Ectodermal cell (in vitro differentiated cells): ENCODE data around the gene MS4A4A.
"Not testable (repeated sequence)": the region's sequence is repeated elsewhere in the genome, so short reads cannot be mapped to it uniquely, and the experiment has no call there.

Experiments
- H3K27ac ChIP-seq: 2 replicates; pipeline ENCODE4 v1.7.0; 2013; ENCODE audit warnings: mild to moderate bottlenecking, low read depth, low read length; ENCODE audit not compliant: insufficient read depth, poor library complexity, severe bottlenecking
- H3K27me3 ChIP-seq: 2 replicates; pipeline ENCODE4 v1.7.0; 2013; ENCODE audit warnings: mild to moderate bottlenecking, low read length; ENCODE audit not compliant: insufficient read depth, control insufficient read depth, poor library complexity, severe bottlenecking
- H3K36me3 ChIP-seq: one replicate; pipeline ENCODE4 v1.7.0; 2013; ENCODE audit warnings: low read length; ENCODE audit not compliant: control insufficient read depth, insufficient read depth
- H3K4me1 ChIP-seq: one replicate; pipeline ENCODE4 v1.7.0; 2013; ENCODE audit warnings: low read length; ENCODE audit not compliant: control insufficient read depth, insufficient read depth
- H3K4me3 ChIP-seq: 2 replicates; pipeline ENCODE4 v1.7.0; 2013; ENCODE audit warnings: low read depth, low read length, control low read depth; ENCODE audit not compliant: insufficient read depth
- H3K9me3 ChIP-seq: 2 replicates; pipeline ENCODE4 v1.7.0; 2013; ENCODE audit warnings: mild to moderate bottlenecking, low read length, moderate library complexity; ENCODE audit not compliant: control insufficient read depth
- WGBS, 2 experiments: methylation state at CpG; one replicate each; pipeline ENCODE4 v1.1.7; 2013; ENCODE audit warnings: missing lambda C conversion rate in 2 of 2; 5-methylcytosine and 5-hydroxymethylcytosine counted together

MS4A4A gene

GRCh38 chr11:60261014-60261413, 19.5 kb upstream of the MS4A4A start:
- H3K27me3 ChIP-seq, result no peaks in the 10 kb centered on the region
- H3K4me1 ChIP-seq, result no peaks in the 10 kb centered on the region
- H3K36me3 ChIP-seq, result no peaks in the 10 kb centered on the region
- H3K9me3 ChIP-seq, result no peaks in the 10 kb centered on the region
- H3K4me3 ChIP-seq, result no peak overlapping the region
- H3K27ac ChIP-seq, result no peak overlapping the region
- WGBS, 2 experiments, result 92 to 94% methylated on average over 4 of the region's 4 CpGs

DNA sequence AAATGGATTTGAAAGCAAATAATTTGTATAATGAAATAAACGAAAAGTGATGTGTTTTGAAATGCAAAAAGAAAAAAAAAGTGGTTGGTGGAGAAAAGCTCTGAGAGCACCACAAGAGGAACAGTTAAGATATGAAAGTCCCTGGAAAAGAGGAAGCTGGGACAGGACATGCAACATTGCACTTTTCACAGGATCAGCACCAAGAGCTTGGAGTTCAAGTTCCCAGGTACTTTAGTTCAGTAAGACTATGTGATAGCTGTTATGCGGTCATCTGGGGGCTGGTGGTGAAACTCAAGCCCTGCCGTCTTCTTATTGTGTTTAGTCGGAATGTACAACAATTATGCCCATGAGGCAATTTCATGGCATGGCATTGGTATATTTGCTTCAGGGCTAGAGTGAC, 17.1 kb upstream of the MS4A4A start:
- no peaks in the 10 kb centered on the region for H3K4me1 ChIP-seq
- no peaks in the 10 kb centered on the region for H3K36me3 ChIP-seq
- H3K27me3 ChIP-seq, result no peaks in the 10 kb centered on the region
- H3K27ac ChIP-seq, result no peak overlapping the region
- H3K9me3 ChIP-seq, result no peaks in the 10 kb centered on the region
- 92 to 94% methylated on average over 4 of the region's 4 CpGs for WGBS, 2 experiments
- H3K4me3 ChIP-seq, result no peak overlapping the region

GRCh38 chr11:60264644-60265043, 15.8 kb upstream of the MS4A4A start:
- H3K4me3 ChIP-seq, result no peak overlapping the region
- H3K4me1 ChIP-seq, result no peaks in the 10 kb centered on the region
- no peak overlapping the region for H3K27ac ChIP-seq
- H3K9me3 ChIP-seq, result no peaks in the 10 kb centered on the region
- H3K36me3 ChIP-seq, result no peaks in the 10 kb centered on the region
- WGBS, 2 experiments, result 81 to 85% methylated on average over 5 of the region's 5 CpGs
- H3K27me3 ChIP-seq, result no peaks in the 10 kb centered on the region

DNA sequence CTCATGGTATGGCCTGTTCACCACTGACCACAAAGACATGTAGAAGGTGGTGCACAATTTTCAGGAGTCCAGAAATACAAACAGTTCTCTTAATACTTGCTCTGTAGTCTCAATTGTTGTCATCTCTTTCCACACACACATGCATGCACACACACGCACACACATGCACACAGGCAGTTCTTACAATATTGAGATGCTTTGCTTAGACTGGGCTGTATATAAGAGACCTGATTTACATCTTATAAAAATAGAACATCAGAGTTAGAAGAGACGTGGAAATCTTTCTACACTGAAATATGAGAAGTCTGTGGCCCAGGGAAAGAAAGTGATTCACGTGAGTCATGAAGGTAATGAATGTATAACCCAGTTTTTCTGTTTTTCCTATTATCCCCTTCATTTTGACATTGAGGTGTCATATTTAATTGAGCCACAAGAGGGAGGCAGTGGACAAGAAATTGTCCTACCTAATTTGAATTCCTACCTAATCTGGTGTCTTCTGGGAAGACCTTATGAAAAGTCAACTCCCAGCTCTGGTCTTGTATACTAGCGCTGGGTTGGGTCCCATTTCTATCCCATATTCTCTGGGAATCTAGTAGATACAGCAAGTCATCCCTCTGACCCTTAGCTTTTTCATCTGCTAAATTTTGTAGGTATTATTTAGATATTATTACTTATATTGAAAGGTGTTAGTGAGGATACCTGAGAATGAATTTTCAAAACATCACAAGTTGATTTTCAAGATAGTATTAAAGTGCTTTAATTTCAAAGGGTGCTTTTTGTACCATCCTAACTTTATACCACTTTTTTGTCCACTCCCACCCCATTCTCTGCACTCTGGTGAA, 14.9 kb upstream of the MS4A4A start:
- WGBS, 2 experiments, result 27 to 38% methylated on average over 4 of the region's 4 CpGs

GRCh38 chr11:60274416-60274815, 6.0 kb upstream of the MS4A4A start:
- H3K4me3 ChIP-seq, result no peak overlapping the region
- H3K27me3 ChIP-seq, result no peaks in the 10 kb centered on the region
- H3K4me1 ChIP-seq, result no peaks in the 10 kb centered on the region
- no peak overlapping the region for H3K27ac ChIP-seq
- H3K36me3 ChIP-seq, result no peaks in the 10 kb centered on the region
- H3K9me3 ChIP-seq, result no peaks in the 10 kb centered on the region

More for the DNA sequence above, 14.9 kb upstream of the MS4A4A start:
- Histone ChIP-seq H3K27me3 (no peaks in the 10 kb centered on the region), H3K27ac (no peak overlapping the region), H3K4me3 (no peak overlapping the region), H3K9me3 (no peaks in the 10 kb centered on the region), H3K36me3 (no peaks in the 10 kb centered on the region), H3K4me1 (no peaks in the 10 kb centered on the region)

DNA sequence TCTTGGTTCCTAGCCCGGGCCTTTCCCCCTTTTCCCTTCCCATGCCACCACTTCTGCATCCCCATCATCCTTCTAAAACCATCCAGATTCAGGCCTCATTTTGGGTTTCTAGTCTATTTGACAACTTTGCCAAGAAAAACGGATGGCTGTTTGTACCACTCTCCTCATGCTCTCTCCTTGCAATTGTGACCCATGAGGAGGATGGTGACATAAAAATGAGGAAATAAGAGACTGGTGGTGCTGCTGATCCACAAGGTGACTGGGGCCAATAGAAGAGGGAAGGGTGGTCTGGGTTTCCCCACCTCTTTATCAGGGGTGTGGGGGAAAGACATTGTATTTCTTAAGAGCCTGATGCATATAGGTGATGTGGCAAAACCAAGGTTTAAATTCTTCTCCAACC, 1.0 kb downstream of the MS4A4A start:
- Histone ChIP-seq H3K4me3 (no peak overlapping the region), H3K36me3 (no peaks in the 10 kb centered on the region), H3K27ac (no peak overlapping the region), H3K9me3 (no peaks in the 10 kb centered on the region), H3K27me3 (no peaks in the 10 kb centered on the region), H3K4me1 (no peaks in the 10 kb centered on the region)
- 47% methylated on average over 2 of the region's 2 CpGs for WGBS, 2 experiments

GRCh38 chr11:60282286-60282685, 1.8 kb downstream of the MS4A4A start:
- WGBS, 2 experiments, result 94 to 100% methylated on average over 1 to 2 of the region's 2 CpGs

GRCh38 chr11:60285411-60286126, 5.1 kb downstream of the MS4A4A start:
- H3K27ac ChIP-seq, H3K36me3 ChIP-seq, H3K27me3 ChIP-seq, H3K4me1 ChIP-seq, H3K4me3 ChIP-seq, H3K9me3 ChIP-seq: not testable (repeated sequence)
- 78 to 79% methylated on average over 7 of the region's 7 CpGs for WGBS, 2 experiments

More at GRCh38 chr11:60282286-60282685, 1.8 kb downstream of the MS4A4A start:
- H3K27me3 ChIP-seq, result no peaks in the 10 kb centered on the region
- no peak overlapping the region for H3K4me3 ChIP-seq
- no peaks in the 10 kb centered on the region for H3K9me3 ChIP-seq
- H3K27ac ChIP-seq, result no peak overlapping the region
- H3K4me1 ChIP-seq, result no peaks in the 10 kb centered on the region
- H3K36me3 ChIP-seq, result no peaks in the 10 kb centered on the region

- H3K4me3 ChIP-seq, result no peak overlapping the region
- H3K9me3 ChIP-seq, result no peaks in the 10 kb centered on the region
- H3K27ac ChIP-seq, result no peak overlapping the region
- H3K4me1 ChIP-seq, result no peaks in the 10 kb centered on the region
- no peaks in the 10 kb centered on the region for H3K27me3 ChIP-seq
- H3K36me3 ChIP-seq, result no peaks in the 10 kb centered on the region
- 91 to 100% methylated on average over 1 of the region's 1 CpG for WGBS, 2 experiments
Measured at GRCh38 chr11:60288531-60288930, 8.1 kb downstream of the MS4A4A start.

DNA sequence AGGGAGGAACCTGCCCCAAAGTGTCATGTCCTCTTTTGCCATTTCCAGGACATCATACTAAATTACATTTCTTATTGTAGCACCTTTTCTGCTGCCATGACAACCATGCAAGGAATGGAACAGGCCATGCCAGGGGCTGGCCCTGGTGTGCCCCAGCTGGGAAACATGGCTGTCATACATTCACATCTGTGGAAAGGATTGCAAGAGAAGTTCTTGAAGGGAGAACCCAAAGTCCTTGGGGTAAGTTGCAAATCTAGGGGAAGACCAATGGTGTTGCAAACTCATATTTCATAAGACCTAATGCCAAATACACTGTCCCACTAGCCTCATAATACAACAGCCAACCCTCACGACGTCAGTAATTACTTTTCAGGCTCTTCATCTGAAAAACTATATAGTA, 11.7 kb downstream of the MS4A4A start:
- Histone ChIP-seq H3K27ac (no peak overlapping the region), H3K4me1 (no peaks in the 10 kb centered on the region), H3K9me3 (no peaks in the 10 kb centered on the region), H3K27me3 (no peaks in the 10 kb centered on the region), H3K36me3 (no peaks in the 10 kb centered on the region), H3K4me3 (no peak overlapping the region)
- 94 to 97% methylated on average over 2 of the region's 2 CpGs for WGBS, 2 experiments
